Stimulated activated CD8-positive, alpha-beta memory T cell treated with anti-CD3 and anti-CD28 coated beads, Interleukin-7, amount 100 ng/mL, for 4 hours (primary cell): Measurements from ENCODE around the gene TMOD2.

Experiments used
- DNase-seq, 2 donors: peaks; one replicate each; pipeline ENCODE4 v3.0.0-alpha.2; 2020; ENCODE audit warnings: low read depth in 2 of 2

TMOD2 gene

GRCh38 chr15:51855612-51856011, 104.2 kb downstream of the TMOD2 start:
- no peak for DNase-seq

GRCh38 chr15:51856714-51857380, 105.5 kb downstream of the TMOD2 start:
- DNase-seq, result no peak

GRCh38 chr15:51861557-51862359, 110.4 kb downstream of the TMOD2 start:
- DNase-seq, result peak; percentile 49 to 63

- no peak for DNase-seq
Measured at GRCh38 chr15:51863131-51863530, 111.7 kb downstream of the TMOD2 start.

GRCh38 chr15:51864408-51865056, 113.1 kb downstream of the TMOD2 start:
- no peak for DNase-seq

- no peak for DNase-seq
Measured at GRCh38 chr15:51865317-51865716, 113.9 kb downstream of the TMOD2 start.
